K562 (cell line): ENCODE data around the gene IL15RA. TPM values are rescaled to one million over a fixed set of nuclear protein-coding genes. Genes with fewer than 3 reads are reported as not detected.

Experiments used
- ATAC-seq: fragments of 200-7000 bp; cut with Tn5 transposase; 3 replicates; pipeline ENCODE4 v1.9.1; 2020; ENCODE audit warnings: moderate library complexity
- BruUV-seq: library from RNA; stranded (reverse); fragments of 400-500 nt; replicated peaks from 2 replicates; lab custom pipeline; 2021; lab: Mats Ljungman, UMichigan
- CTCF ChIA-PET: fragments of 300-600 bp; formaldehyde crosslinking; extraction: SDS; loops from one replicate; lab custom pipeline; 2021; ENCODE audit warnings: low intra/inter-chr PET ratio; lab: Yijun Ruan, JAX
- POLR2A ChIA-PET: fragments of 300-600, 350-650 bp; sonication (Branson Sonifier 250); formaldehyde crosslinking; extraction: SDS; loops from one replicate; lab custom pipeline; 2021; ENCODE audit warnings: antibody characterized with exemption, inconsistent platforms; lab: Yijun Ruan, JAX
- DNase-seq, 4 experiments: peaks; one replicate each; pipeline versions ENCODE4 v3.0.0 to v3.0.0-alpha.2; 2011 to 2018; ENCODE audit warnings: low spot score in 3 of 4, mixed read lengths in 3 of 4; ENCODE audit errors: extremely low read depth in 1 of 4
- FAIRE-seq: peaks from 2 replicates; lab custom pipeline; 2011; peaks lifted over from hg19 to GRCh38; lab: Jason Lieb, UNC
- H2AFZ ChIP-seq: 2 replicates; pipeline ENCODE4 v1.6.0; 2011; ENCODE audit warnings: low read depth, low read length, control low read depth, inconsistent platforms
- H3K27ac ChIP-seq: fragments of 200-600 bp; 3 replicates; pipeline ENCODE4 v1.8.0; 2011; ENCODE audit warnings: low read depth, mild to moderate bottlenecking, control low read depth, inconsistent platforms, low read length, moderate library complexity, mixed read lengths; ENCODE audit errors: extremely low read depth
- H3K27me3 ChIP-seq, 2 experiments: fragments of 300-600 bp in 1 of 2; 2 replicates in 1 of 2; 3 replicates in 1 of 2; pipeline versions ENCODE4 v1.6.0 to v1.8.0; 2011; ENCODE audit warnings: inconsistent platforms in 2 of 2, low read length in 2 of 2, mild to moderate bottlenecking in 1 of 2, mixed read lengths in 1 of 2, moderate library complexity in 1 of 2; ENCODE audit not compliant: control insufficient read depth in 2 of 2, insufficient read depth in 2 of 2
- H3K36me3 ChIP-seq: fragments of 300-600 bp; 3 replicates; pipeline ENCODE4 v1.8.0; 2011; ENCODE audit warnings: mild to moderate bottlenecking, low read length, inconsistent platforms; ENCODE audit not compliant: control insufficient read depth, insufficient read depth
- H3K4me1 ChIP-seq, 2 experiments: fragments of 200-600 bp in 1 of 2; replicated peaks in 1 of 2; 2 replicates in 1 of 2; 3 replicates in 1 of 2; pipeline versions ENCODE4 v1.5.1 to v1.8.0; 2011; ENCODE audit warnings: inconsistent platforms in 2 of 2, low read length in 2 of 2, mild to moderate bottlenecking in 1 of 2, mixed read lengths in 1 of 2, moderate library complexity in 1 of 2; ENCODE audit not compliant: control insufficient read depth in 2 of 2, insufficient read depth in 2 of 2
- H3K4me2 ChIP-seq: 2 replicates; pipeline ENCODE4 v1.6.1; 2011; ENCODE audit warnings: low read length, control low read depth, inconsistent platforms, mixed read lengths; ENCODE audit not compliant: insufficient read depth
- H3K4me3 ChIP-seq: fragments of 200-600 bp; sonication (generic), shearing (Covaris generic); 2 replicates; pipeline ENCODE4 v1.5.1; 2016; ENCODE audit warnings: control low read depth, inconsistent platforms
- H3K79me2 ChIP-seq: fragments of 200-600 bp; 3 replicates; pipeline ENCODE4 v1.8.0; 2011; ENCODE audit warnings: low read length, inconsistent platforms; ENCODE audit not compliant: control insufficient read depth, insufficient read depth
- H3K9ac ChIP-seq, 2 experiments: 2 replicates each; pipeline versions ENCODE4 v1.6.0 to v1.6.1; 2011; ENCODE audit warnings: low read depth in 2 of 2, low read length in 2 of 2, control low read depth in 1 of 2, inconsistent platforms in 1 of 2, mild to moderate bottlenecking in 1 of 2, mixed read lengths in 1 of 2; ENCODE audit not compliant: insufficient read depth in 1 of 2
- H3K9me1 ChIP-seq: one replicate; pipeline ENCODE4 v1.6.0; 2011; ENCODE audit warnings: inconsistent platforms, mild to moderate bottlenecking, low read length, moderate library complexity; ENCODE audit not compliant: control insufficient read depth, insufficient read depth
- H3K9me3 ChIP-seq: replicated peaks from 2 replicates; pipeline ENCODE4 v1.5.1; 2011; ENCODE audit warnings: low read depth, low read length, inconsistent platforms; ENCODE audit not compliant: control insufficient read depth, insufficient read depth
- H4K20me1 ChIP-seq: replicated peaks from 2 replicates; pipeline ENCODE4 v1.6.1; 2011; ENCODE audit warnings: low read length, inconsistent platforms, mixed read lengths; ENCODE audit not compliant: control insufficient read depth, insufficient read depth
- ADNP ChIP-seq: fragments of 200-800 bp; sonication (Bioruptor generic); IDR thresholded peaks from 2 replicates; pipeline ENCODE4 v1.6.1; 2016; ENCODE audit warnings: missing genetic modification characterization, missing compliant biosample characterization
- ATF3 ChIP-seq, 2 experiments: fragments of 450-650 bp in 1 of 2; sonication (generic) in 1 of 2; formaldehyde crosslinking in 1 of 2; IDR thresholded peaks in 1 of 2; conservative IDR thresholded peaks in 1 of 2; 2 replicates each; pipeline versions ENCODE4 v1.6.1 to v1.8.1; 2016 to 2023; ENCODE audit warnings: mild to moderate bottlenecking in 2 of 2, moderate library complexity in 2 of 2, inconsistent platforms in 1 of 2, missing genetic modification reagents in 1 of 2
- BRF1 ChIP-seq: IDR thresholded peaks from 3 replicates; pipeline ENCODE4 v1.6.1; 2011; ENCODE audit warnings: borderline replicate concordance, mild to moderate bottlenecking; ENCODE audit not compliant: insufficient read length; ENCODE audit errors: extremely low read depth
- ESRRA ChIP-seq: fragments of 450-650 bp; IDR thresholded peaks from 2 replicates; pipeline ENCODE4 v1.6.1; 2014; ENCODE audit warnings: low read depth, mild to moderate bottlenecking, moderate library complexity, borderline replicate concordance
- MAFF ChIP-seq: IDR thresholded peaks from 2 replicates; pipeline ENCODE4 v1.6.1; 2012; ENCODE audit warnings: low read length, improper control_type of control experiment
- SAFB2 ChIP-seq: fragments of 200-400 bp; formaldehyde crosslinking; IDR thresholded peaks from 2 replicates; pipeline ENCODE4 v1.6.1; 2018; ENCODE audit warnings: borderline replicate concordance, low read length, low read depth, moderate library complexity; ENCODE audit not compliant: severe bottlenecking
- SRSF3 ChIP-seq: fragments of 200-400 bp; formaldehyde crosslinking; IDR thresholded peaks from 2 replicates; pipeline ENCODE4 v1.6.1; 2016; ENCODE audit warnings: mild to moderate bottlenecking, low read length, moderate library complexity; ENCODE audit not compliant: insufficient read depth
- ZNF695 ChIP-seq: fragments of 450-650 bp; formaldehyde crosslinking; IDR thresholded peaks from 2 replicates; pipeline ENCODE4 v1.4.0; 2020; ENCODE audit warnings: mild to moderate bottlenecking, moderate library complexity
- WGBS: fragments of 100-300 bp; shearing (Covaris generic); methylation state at CpG from one replicate; pipeline ENCODE4 v1.1.6; 2016; ENCODE audit warnings: low coverage, mixed read lengths; ENCODE audit not compliant: insufficient coverage; ENCODE audit errors: missing lambda C conversion rate; 5-methylcytosine and 5-hydroxymethylcytosine counted together
- in situ Hi-C: fragments of 300-500 bp; cut with MboI; formaldehyde crosslinking; loops from 4 replicates; pipeline ENCODE4 v1.15.0; 2018; ENCODE audit warnings: inconsistent platforms, mixed read lengths
- intact Hi-C: fragments of 100-400 bp; cut with micrococcal nuclease; formaldehyde crosslinking; loops from 2 replicates; pipeline ENCODE4 v1.14.2; 2022
- polyA plus RNA-seq, 8 experiments: library from polyadenylated mRNA; depleted of rRNA in 4 of 8; stranded (reverse) in 5 of 8; unstranded in 3 of 8; fragments of >200 nt; fragmentation: Nextera tagmentation in 2 of 8; fragmentation: Illumina TruSeq in 1 of 8; extraction: Ambion mirVana in 2 of 8; extraction: Trizol in 1 of 8; gene quantifications; 2 replicates each; pipeline versions ENCODE4 v1.2.1 to v1.2.3, GENCODE V29; 2011 to 2014; ENCODE audit warnings: inconsistent platforms in 1 of 8, missing spikeins in 1 of 8
- total RNA-seq, 7 experiments: library from RNA; depleted of rRNA in 6 of 7; stranded (reverse); fragments of >200 nt in 6 of 7; fragmentation: Illumina TruSeq in 2 of 7; extraction: Trizol in 2 of 7; gene quantifications; 2 replicates each; pipeline versions ENCODE4 v1.2.1 to v1.2.3, GENCODE V29; 2011 to 2021; ENCODE audit warnings: low replicate concordance in 1 of 7
- TF ChIP-seq, protein P1 (sequence below): fragments of 250-450 bp; sonication (Bioruptor Pico); IDR thresholded peaks from 2 replicates; pipeline ENCODE4 v1.8.0; 2021; ENCODE audit warnings: mild to moderate bottlenecking, moderate library complexity

The IL15RA gene
- total and polyA plus RNA-seq, 9 of the 15 experiments (the other 6 are each of a cell fraction or from before 2014, with no cell fraction given), result 1.2 to 11.7 (median 8.0) TPM

- FAIRE-seq (no peak), ATAC-seq (no peak), DNase-seq (no peak)
- 12% methylated on average over 3 of the region's 3 CpGs for WGBS
- no peak overlapping the region for H3K4me2 ChIP-seq
- H3K9me1 ChIP-seq, result no peaks in the 10 kb centered on the region
- BruUV-seq, result no TSS peak
- intact Hi-C loops (loop anchor here (5.0 to 10.0 kb wide), 2 partner anchors 63 to 74 kb away; partner anchors contain the start of gene RBM17), in situ Hi-C loops (no loop called here)
- no peak overlapping the region for H3K4me3 ChIP-seq
- no peak overlapping the region for H3K9ac ChIP-seq
- no peaks in the 10 kb centered on the region for H3K79me2 ChIP-seq
- no peaks in the 10 kb centered on the region for H3K9me3 ChIP-seq
- ChIA-PET CTCF (interaction anchor here (0.6 kb wide), 1 partner anchor 23 kb away, joined by 3 read pairs; no protein-coding TSS in a partner anchor), POLR2A (no interaction called here)
- no peaks in the 10 kb centered on the region for H3K36me3 ChIP-seq
- peak; percentile 86 for TF ChIP-seq ATF3 (IDR thresholded peaks at IDR 0.05)
- no peak for TF ChIP-seq ATF3 (CRISPR knock-in tag; conservative IDR thresholded peaks at IDR 0.05)
- no peak for TF ChIP-seq ESRRA
- H3K27ac ChIP-seq, result no peak overlapping the region
- no peak overlapping the region for H2AFZ ChIP-seq
- H3K4me1 ChIP-seq, result no peaks in the 10 kb centered on the region; a peak in 2 of 5 replicates
- no peaks in the 10 kb centered on the region for H4K20me1 ChIP-seq
- H3K27me3 ChIP-seq, result peaks cover 3 to 7% of the 10 kb centered on the region in 2 experiments; a peak in 2 of 5 replicates
Measured at GRCh38 chr10:6010569-6010968, 33.2 kb upstream of the IL15RA start.

DNA sequence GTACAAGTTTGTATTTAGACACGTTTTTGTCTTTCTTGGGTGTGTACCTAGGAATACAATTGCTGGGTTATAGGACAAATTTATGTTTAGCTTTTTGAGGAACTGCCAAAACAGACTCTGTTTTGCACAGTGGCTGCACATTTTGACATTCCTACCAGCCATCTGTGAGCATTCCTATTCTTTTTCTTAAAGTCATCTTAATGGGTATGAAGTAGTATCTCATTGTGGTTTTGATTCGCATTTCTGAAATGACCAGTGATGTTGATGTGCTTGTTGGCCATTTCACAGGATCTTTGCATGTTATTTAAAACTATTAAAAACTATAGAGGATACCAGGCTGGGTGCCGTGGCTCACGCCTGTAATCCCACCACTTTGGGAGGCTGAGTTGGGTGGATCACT, 32.6 kb upstream of the IL15RA start:
- ChIA-PET POLR2A (no interaction called here), CTCF (interaction anchor here (0.6 kb wide), 1 partner anchor 23 kb away, joined by 3 read pairs; no protein-coding TSS in a partner anchor)
- H3K9me3 ChIP-seq, result no peaks in the 10 kb centered on the region
- H3K4me3 ChIP-seq, result no peak overlapping the region
- peaks cover 5 to 7% of the 10 kb centered on the region in 2 experiments; a peak in 2 of 5 replicates for H3K27me3 ChIP-seq
- no peak for DNase-seq
- H3K9me1 ChIP-seq, result no peaks in the 10 kb centered on the region
- WGBS, result 8% methylated on average over 4 of the region's 4 CpGs
- H3K9ac ChIP-seq, result no peak overlapping the region
- in situ Hi-C loops, result no loop called here
- H3K27ac ChIP-seq, result no peak overlapping the region
- no peaks in the 10 kb centered on the region for H3K79me2 ChIP-seq
- H3K4me2 ChIP-seq, result no peak overlapping the region
- FAIRE-seq, result no peak
- TF ChIP-seq SRSF3, result no peak
- TF ChIP-seq SAFB2, result no peak
- no peak for TF ChIP-seq ADNP (tag)
- no peak for TF ChIP-seq BRF1
- no peak for TF ChIP-seq ZNF695 (CRISPR knock-in tag)
- TF ChIP-seq, protein P1, sequence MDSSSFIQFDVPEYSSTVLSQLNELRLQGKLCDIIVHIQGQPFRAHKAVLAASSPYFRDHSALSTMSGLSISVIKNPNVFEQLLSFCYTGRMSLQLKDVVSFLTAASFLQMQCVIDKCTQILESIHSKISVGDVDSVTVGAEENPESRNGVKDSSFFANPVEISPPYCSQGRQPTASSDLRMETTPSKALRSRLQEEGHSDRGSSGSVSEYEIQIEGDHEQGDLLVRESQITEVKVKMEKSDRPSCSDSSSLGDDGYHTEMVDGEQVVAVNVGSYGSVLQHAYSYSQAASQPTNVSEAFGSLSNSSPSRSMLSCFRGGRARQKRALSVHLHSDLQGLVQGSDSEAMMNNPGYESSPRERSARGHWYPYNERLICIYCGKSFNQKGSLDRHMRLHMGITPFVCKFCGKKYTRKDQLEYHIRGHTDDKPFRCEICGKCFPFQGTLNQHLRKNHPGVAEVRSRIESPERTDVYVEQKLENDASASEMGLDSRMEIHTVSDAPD (CRISPR knock-in tag), result no peak
- TF ChIP-seq MAFF, result no peak
- H2AFZ ChIP-seq, result no peak overlapping the region
- intact Hi-C loops, result loop anchor here (5.0 to 10.0 kb wide), 2 partner anchors 63 to 75 kb away; partner anchors contain the start of gene RBM17
- no peak for ATAC-seq
- no peaks in the 10 kb centered on the region; a peak in 3 of 5 replicates for H3K4me1 ChIP-seq
- BruUV-seq, result no TSS peak
- no peaks in the 10 kb centered on the region for H3K36me3 ChIP-seq
- H4K20me1 ChIP-seq, result no peaks in the 10 kb centered on the region
